Glomerular visceral epithelial cell (primary cell): ENCODE measurements around the gene SPNS1.
"Not testable (repeated sequence)": the region's sequence is repeated elsewhere in the genome, so short reads cannot be mapped to it uniquely, and the experiment has no call there.

Source experiments
- DNase-seq: peaks from one replicate; pipeline ENCODE4 v3.0.0-alpha.2; 2016; ENCODE audit errors: extremely low spot score

Gene SPNS1

DNA sequence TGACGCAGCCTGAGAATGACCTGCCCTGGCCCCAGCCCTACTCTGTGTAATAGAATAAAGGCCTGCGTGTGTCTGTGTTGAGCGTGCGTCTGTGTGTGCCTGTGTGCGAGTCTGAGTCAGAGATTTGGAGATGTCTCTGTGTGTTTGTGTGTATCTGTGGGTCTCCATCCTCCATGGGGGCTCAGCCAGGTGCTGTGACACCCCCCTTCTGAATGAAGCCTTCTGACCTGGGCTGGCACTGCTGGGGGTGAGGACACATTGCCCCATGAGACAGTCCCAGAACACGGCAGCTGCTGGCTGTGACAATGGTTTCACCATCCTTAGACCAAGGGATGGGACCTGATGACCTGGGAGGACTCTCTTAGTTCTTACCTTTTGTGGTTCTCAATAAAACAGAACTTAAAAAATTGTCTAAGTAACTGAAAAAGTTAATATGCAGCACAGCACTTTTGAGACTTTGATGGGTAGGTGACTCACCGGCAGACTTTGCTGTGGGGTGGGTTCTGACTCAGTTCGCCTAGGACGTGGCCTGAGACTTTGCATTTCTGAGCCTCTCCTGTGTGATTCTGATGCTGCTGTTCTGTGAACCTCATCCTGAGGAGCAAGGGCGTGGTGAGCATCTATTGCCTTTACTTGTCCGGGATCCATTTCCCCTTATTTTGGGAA, 15.9 kb downstream of the SPNS1 start:
- no peak for DNase-seq

GRCh38 chr16:28991687-28992086, 17.1 kb downstream of the SPNS1 start:
- DNase-seq: no peak

DNA sequence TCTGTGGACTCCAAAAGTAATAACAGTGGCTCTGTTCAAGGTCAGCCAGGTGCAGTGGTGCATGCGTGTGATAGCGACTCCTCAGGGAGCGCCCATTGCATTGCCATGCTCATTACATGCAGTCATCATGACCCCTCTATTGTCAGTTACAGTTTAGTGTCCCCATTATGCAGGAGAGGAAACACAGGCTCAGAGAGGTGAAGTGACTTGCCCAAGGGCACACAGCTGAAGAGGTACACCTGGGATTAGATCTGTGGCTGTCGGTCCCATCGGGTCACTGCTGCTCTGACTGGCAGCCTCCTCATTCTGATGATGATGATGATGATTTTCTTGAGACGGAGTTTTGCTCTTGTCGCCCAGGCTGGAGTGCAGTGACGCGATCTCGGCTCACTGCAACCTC, 17.9 kb downstream of the SPNS1 start:
- no peak for DNase-seq

GRCh38 chr16:28998837-28999236, 24.3 kb downstream of the SPNS1 start:
- no peak for DNase-seq

- no peak for DNase-seq
Observed at GRCh38 chr16:28999577-28999976, 25.0 kb downstream of the SPNS1 start.

DNA sequence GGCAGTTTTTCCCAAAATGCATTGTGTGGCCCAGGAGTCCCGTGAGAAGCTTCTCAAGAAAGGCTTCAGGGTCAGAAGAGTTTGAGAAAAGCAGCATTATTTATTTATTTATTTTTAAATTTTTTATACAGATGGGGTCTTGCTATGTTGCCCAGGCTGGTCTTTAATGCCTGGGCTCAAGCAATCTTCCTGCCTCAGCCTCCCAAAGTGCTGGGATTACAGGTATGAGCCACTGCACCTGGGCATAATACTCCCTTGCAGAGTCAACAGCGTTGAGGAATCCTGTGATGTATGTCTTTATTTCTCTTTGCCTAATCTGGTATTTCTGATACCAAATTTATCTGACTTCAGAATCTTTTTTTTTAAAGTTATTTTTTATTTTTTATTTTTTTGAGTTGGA, 25.4 kb downstream of the SPNS1 start:
- DNase-seq: no peak

DNA sequence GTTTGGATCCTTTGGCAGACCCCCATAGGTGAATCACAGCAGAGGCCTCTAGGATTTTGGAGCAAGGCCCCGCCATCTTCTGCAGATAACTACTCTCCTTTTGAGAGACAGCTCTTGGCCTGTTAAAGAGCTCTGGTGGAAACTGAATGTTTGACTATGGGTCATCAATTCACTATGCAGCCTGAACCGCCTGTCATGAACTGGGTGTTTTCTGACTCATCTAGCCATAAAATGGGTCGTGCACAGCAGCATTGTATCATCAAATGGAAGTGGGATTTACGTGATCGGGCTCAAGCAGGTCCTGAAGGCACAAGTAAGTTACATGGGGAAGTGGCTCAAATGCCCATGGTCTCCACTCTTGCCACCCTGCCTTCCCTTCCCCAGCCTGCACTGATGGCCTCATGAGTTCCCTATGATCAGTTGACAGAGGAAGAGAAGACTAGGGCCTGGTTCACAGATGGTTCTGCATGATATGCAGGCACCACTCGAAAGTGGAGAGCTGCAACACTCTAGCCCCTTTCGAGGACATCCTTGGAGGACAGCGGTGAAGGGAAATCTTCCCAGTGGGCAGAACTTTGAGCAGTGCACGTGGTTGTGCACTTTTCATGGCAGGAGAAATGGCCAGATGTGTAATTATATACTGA, 30.0 kb downstream of the SPNS1 start:
- DNase-seq: not testable (repeated sequence)

GRCh38 chr16:29007730-29008593, 33.4 kb downstream of the SPNS1 start:
- peak; percentile 25 for DNase-seq

DNA sequence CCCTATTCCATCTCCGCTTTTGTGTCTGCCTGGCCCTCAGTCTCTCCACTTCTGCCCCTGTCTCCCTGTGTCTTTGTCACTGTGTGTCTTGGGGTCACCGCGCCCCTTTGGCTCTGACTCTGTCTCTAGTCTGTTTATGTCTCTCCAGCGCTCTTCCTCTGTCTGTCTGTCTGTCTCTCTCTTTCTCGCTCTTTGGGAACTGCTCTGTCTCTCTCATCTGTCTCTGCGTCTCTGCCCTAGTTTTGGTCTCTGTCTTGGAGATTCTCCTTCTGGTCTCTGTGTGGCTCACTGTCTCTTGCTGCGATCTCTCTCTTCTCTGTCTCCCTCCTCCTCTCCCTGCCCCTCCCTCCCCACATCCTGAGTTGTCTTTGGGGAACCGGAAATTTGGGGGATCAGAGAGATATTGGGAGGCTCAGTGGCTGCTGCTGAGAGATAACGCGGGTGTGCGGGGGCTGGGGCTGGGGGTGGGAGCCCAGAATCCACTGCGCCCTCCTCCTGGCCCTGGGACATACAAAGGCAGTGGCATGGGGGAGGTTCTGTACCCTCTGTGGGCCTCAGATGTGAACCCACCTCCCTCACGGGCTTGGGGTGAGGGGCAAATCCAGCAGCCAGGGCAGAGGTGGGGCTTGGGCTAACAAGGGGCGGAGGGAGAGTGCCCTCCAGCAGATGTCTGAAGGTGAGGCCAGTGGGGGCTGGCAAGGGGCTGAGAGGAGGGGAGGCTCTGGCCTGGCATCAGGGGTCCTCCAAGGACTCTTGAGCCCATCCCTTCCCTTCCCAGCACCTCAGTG, 34.7 kb downstream of the SPNS1 start:
- no peak for DNase-seq

DNA sequence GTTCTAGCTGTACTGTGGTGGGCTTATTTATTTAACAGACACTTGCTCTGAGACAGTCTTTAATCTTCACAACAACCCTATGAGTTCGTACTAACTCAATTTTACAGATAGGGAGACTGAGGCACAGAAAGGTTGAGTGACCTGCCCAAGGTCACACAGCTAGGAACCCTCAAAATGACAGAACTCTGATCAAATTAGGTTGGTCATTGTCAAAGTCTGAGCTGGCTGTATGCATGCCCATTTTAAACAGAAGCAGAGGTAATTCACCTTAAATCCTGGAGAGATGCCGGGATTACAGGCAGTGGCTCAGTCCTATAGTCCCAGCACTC, 35.2 kb downstream of the SPNS1 start:
- DNase-seq: no peak

GRCh38 chr16:29011112-29011511, 36.5 kb downstream of the SPNS1 start:
- DNase-seq: no peak

- DNase-seq: no peak
Observed at GRCh38 chr16:29011851-29012250, 37.3 kb downstream of the SPNS1 start.

DNA sequence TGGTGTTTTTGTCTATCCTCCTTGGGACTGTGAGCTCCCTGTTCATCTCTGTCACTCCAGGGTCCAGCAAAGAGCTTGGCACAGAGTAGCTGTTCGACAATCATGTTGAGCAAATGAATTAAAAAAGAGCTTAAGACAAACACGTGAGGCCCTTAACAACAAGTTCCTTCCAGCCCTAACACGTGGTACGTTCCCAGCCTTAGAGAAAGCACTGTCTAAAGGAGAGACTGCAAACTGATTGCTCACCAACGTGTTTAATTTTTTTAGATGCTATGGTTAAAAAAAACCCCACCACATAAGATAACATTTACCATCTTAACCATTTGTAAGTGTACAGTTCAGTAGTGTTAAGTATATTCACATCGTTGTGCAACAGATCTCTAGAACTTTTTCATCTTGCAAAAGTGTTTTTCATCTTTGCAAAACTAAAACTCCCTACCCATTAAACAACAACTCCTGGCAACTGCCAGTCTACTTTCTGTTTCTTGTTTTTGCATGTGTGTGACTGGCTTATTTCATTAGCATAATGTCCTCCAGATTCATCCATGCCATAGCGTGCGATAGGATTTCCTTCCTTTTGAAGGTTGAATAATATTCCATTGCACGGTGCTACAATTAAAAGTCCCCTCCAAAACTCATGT, 38.5 kb downstream of the SPNS1 start:
- no peak for DNase-seq

- DNase-seq: no peak
Observed at GRCh38 chr16:29014561-29015069, 40.0 kb downstream of the SPNS1 start.

DNA sequence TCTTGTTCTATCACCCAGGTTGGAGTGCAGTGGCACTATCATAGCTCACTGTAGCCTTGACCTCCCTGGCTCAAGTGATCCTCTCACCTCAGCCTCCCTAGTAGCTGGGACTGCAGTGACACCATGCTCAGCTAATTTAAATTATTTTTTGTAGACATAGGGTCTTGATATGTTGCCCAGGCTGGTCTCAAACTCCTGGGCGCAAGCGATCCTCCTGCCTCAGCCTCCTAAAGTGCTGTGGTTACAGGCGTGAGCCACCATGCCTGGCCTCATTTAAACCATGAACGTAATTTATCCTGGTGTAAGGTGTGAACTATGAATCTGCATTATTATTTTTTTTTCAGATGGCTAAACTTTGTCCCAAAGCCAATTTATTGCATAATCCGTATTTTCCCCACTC, 47.6 kb downstream of the SPNS1 start:
- DNase-seq: no peak

DNA sequence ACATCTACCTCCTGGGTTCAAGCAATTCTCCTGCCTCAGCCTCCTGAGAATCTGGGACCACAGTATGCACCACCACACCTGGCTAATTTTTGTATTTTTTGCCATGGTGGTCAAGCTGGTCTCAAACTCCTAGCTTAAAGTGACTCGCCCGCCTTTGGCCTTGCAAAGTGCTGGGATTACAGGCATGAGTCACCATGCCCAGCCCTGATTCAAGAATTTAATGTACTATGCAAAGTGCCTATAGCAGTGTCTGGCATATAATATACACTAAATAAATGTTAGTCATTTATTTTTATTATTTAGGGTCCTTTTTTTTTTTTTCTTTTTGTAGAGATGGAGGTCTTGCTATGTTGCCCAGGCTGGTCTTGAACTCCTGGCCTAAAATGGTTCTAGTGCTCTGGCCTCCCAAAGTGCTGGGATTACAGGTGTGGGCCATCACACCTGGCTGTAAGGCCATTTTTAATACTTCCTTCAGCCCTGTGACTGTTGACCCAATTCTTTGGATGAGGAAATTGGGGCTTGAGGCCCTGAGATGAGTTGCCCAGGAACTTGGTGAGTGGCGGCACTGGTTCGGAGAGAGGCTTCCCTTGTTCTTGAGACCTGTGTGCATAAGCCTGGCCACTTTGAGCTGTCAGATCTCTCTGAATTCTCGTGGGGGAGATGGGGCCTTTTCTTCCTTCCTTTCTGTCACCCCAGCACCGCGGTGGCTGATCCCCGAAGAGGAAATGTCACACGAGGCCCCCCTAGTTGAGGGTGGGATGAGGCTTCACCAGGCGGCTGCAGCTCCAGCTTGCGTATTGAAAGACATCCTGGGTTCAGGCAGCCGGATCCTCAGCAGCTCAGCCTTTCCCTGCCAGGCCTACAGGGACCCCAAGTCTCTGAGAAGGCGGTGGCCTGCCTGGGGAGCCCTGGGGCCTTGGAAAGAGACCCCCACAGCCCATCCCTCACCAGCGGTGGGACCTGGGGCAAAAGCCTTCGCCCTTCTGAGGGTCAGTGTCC, 49.0 kb downstream of the SPNS1 start:
- no peak for DNase-seq

DNA sequence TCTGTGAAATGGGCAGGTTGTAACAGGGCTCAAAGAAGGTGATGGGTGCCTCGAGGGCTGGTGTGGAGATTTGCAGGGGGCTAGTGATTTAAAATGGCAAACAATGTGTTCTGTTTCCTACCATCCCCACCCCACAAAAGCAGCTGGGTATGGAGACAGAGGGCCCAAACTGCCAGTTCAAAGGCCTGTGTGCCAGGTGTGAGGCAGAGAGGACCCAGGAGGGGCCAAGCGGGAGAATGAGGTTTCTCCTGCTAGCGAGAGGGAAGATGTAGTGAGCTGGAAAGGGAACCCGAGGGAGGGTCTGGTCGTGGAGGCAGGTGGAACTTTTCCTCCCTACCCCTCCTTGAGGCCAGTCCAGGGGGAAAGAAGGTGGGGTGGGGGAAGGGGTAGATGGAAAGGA, 49.7 kb downstream of the SPNS1 start:
- DNase-seq: no peak

GRCh38 chr16:29025218-29025617, 50.6 kb downstream of the SPNS1 start:
- no peak for DNase-seq

DNA sequence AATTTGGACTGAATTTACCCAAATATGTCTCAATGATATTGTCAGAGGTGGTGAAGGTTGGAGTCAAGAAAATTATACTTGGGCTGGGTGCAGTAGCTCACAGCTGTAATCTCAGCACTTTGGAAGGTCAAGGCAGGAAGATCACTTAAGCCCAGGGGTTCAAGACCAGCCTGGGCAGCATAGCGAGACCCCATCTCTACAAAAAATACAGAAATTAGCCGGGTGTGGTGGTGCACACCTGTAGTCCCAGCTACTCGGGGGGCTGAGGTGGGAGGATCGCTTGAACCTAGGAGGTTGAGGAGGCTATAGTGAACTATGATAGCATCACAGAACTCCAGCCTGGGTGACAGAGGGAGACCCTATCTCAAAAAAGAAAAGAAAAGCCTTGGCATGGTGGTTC, 51.2 kb downstream of the SPNS1 start:
- DNase-seq: no peak

- no peak for DNase-seq
Observed at GRCh38 chr16:29028457-29029167, 54.0 kb downstream of the SPNS1 start.
